Metanephros (tissue), 2 donors: ENCODE measurements around the gene UGT2B10. TPM values are rescaled to one million over a fixed set of nuclear protein-coding genes. Genes with fewer than 3 reads are reported as not detected.

ENCODE experiments used
- small RNA-seq: library from RNA; depleted of rRNA; stranded (forward); fragments of <200 nt; gene quantifications from one replicate; pipeline ENCODE3, GENCODE V24; 2014; ENCODE audit warnings: low replicate concordance
- total RNA-seq: library from RNA; depleted of rRNA; stranded (reverse); fragments of >200 nt; gene quantifications from one replicate; pipeline ENCODE4 v1.2.3, GENCODE V29; 2014

UGT2B10 gene
- total RNA-seq, result not detected

GRCh38 chr4:68815617-68816409 lies at the start of gene UGT2B10:
Gene UGT2B10 (plus strand): TSS chr4:68815994. CDS start chr4:68816020, 26 bp downstream.

Small RNA genes lying within 50 kb of the gene (small RNA-seq; reads per million reads assigned to genes)
- not detected for gene AC021146.4
- gene AC021146.9, result not detected

Other genes with a start within 250 kb of the UGT2B10 start
- gene UGT2B17, start 239.7 kb upstream of the UGT2B10 start, total RNA-seq, result not detected
- not detected for gene UGT2B15, start 145.3 kb upstream of the UGT2B10 start, total RNA-seq
- 33.0 TPM for gene UGT2A3, start 135.8 kb downstream of the UGT2B10 start, total RNA-seq